ENCODE data around the gene CCDC170.
"Not testable (repeated sequence)": the region's sequence is repeated elsewhere in the genome, so short reads cannot be mapped to it uniquely, and the experiment has no call there.

GRCh38 chr6:151450928-151451327 lies 42.9 kb upstream of the CCDC170 start:
- TF ChIP-seq CTCF, EZH2, EZH2phosphoT487 (IDR thresholded peaks at IDR 0.05): not testable (repeated sequence)

Data from neural progenitor cell (in vitro differentiated cells).